Panc1 (cell line): ENCODE measurements around the gene KRT75.

Experiments used
- CTCF ChIP-seq: fragments of 450-650 bp; IDR thresholded peaks from 2 replicates; pipeline ENCODE4 v1.5.1; 2017; ENCODE audit warnings: mild to moderate bottlenecking
- SIN3A ChIP-seq: IDR thresholded peaks from 2 replicates; pipeline ENCODE4 v1.6.1; 2012; ENCODE audit warnings: low read depth, mild to moderate bottlenecking, low read length, moderate library complexity, borderline replicate concordance; ENCODE audit not compliant: insufficient read depth

- TF ChIP-seq CTCF (no peak), SIN3A (no peak)
Observed at GRCh38 chr12:52432559-52433207, 1.5 kb downstream of the KRT75 start.
